Hepatocyte (in vitro differentiated cells): ENCODE results near the gene TEAD1. TPM values are rescaled to one million over a fixed set of nuclear protein-coding genes. Genes with fewer than 3 reads are reported as not detected.

Source experiments
- DNase-seq: peaks from one replicate; pipeline ENCODE4 v3.0.0-alpha.2; 2016; ENCODE audit warnings: low spot score
- H2AFZ ChIP-seq: fragments of 200-600 bp; sonication (generic); 2 replicates; pipeline ENCODE4 v1.6.0; 2016; ENCODE audit warnings: antibody characterized with exemption, mild to moderate bottlenecking
- H3K27ac ChIP-seq: fragments of 200-600 bp; sonication (generic); 2 replicates; pipeline ENCODE4 v1.5.1; 2016; ENCODE audit warnings: mild to moderate bottlenecking
- H3K27me3 ChIP-seq: fragments of 200-600 bp; sonication (generic); 2 replicates; pipeline ENCODE4 v1.6.1; 2016
- H3K36me3 ChIP-seq: fragments of 200-600 bp; sonication (generic); replicated peaks from 2 replicates; pipeline ENCODE4 v1.5.1; 2016; ENCODE audit warnings: low read depth; ENCODE audit not compliant: insufficient read depth
- H3K4me1 ChIP-seq: fragments of 200-600 bp; sonication (generic); 2 replicates; pipeline ENCODE4 v1.5.1; 2016; ENCODE audit warnings: mild to moderate bottlenecking, moderate library complexity; ENCODE audit not compliant: insufficient read depth
- H3K4me2 ChIP-seq: fragments of 200-600 bp; sonication (generic); 2 replicates; pipeline ENCODE4 v1.6.0; 2016
- H3K4me3 ChIP-seq: fragments of 200-600 bp; sonication (generic); 2 replicates; pipeline ENCODE4 v1.5.1; 2016; ENCODE audit warnings: mild to moderate bottlenecking
- H3K79me2 ChIP-seq: fragments of 200-600 bp; sonication (generic); 2 replicates; pipeline ENCODE4 v1.6.0; 2017; ENCODE audit warnings: mild to moderate bottlenecking
- H3K9me2 ChIP-seq: fragments of 200-600 bp; sonication (generic); replicated peaks from 2 replicates; pipeline ENCODE4 v1.6.0; 2017; ENCODE audit warnings: mild to moderate bottlenecking; ENCODE audit not compliant: insufficient read depth
- H3K9me3 ChIP-seq: fragments of 200-600 bp; sonication (generic); 2 replicates; pipeline ENCODE4 v1.5.1; 2016; ENCODE audit warnings: low read depth, mild to moderate bottlenecking
- H4K20me1 ChIP-seq: fragments of 200-600 bp; sonication (generic); 2 replicates; pipeline ENCODE4 v1.6.0; 2016; ENCODE audit warnings: mild to moderate bottlenecking; ENCODE audit not compliant: insufficient read depth, poor library complexity, severe bottlenecking
- CTCF ChIP-seq: fragments of 200-600 bp; sonication (generic); IDR thresholded peaks from 2 replicates; pipeline ENCODE4 v1.5.1; 2016; ENCODE audit warnings: antibody characterized with exemption, mild to moderate bottlenecking; ENCODE audit not compliant: poor library complexity
- EZH2 ChIP-seq: fragments of 200-600 bp; sonication (generic); IDR thresholded peaks from 2 replicates; pipeline ENCODE4 v1.6.1; 2016; ENCODE audit warnings: antibody characterized with exemption, mild to moderate bottlenecking, borderline replicate concordance
- EZH2phosphoT487 ChIP-seq: fragments of 200-600 bp; sonication (generic); IDR thresholded peaks from one replicate; pipeline ENCODE4 v1.6.1; 2018; ENCODE audit warnings: antibody characterized with exemption, mild to moderate bottlenecking, low read depth, moderate library complexity; ENCODE audit not compliant: unreplicated experiment, severe bottlenecking
- WGBS: methylation state at CpG from one replicate; pipeline ENCODE4 v1.1.6; 2016; ENCODE audit warnings: low lambda C conversion rate; ENCODE audit errors: missing lambda C conversion rate; 5-methylcytosine and 5-hydroxymethylcytosine counted together
- polyA plus RNA-seq: library from polyadenylated mRNA; unstranded; fragments of >200 nt; fragmentation: Nextera tagmentation; extraction: Ambion mirVana; gene quantifications from 2 replicates; pipeline ENCODE4 v1.2.1, GENCODE V29; 2016
- total RNA-seq: library from RNA; depleted of rRNA; stranded (reverse); fragments of >200 nt; gene quantifications from 2 replicates; pipeline ENCODE4 v1.2.3, GENCODE V29; 2014

Gene TEAD1
- total and polyA plus RNA-seq, 2 experiments from 2014 or later = 37.2 to 82.2 TPM

- Histone ChIP-seq H4K20me1 (peaks cover 5% of the 10 kb centered on the region), H3K27ac (peak overlapping the region; percentile 80)
Observed at GRCh38 chr11:12845739-12846358, 171.6 kb downstream of the TEAD1 start.

DNA sequence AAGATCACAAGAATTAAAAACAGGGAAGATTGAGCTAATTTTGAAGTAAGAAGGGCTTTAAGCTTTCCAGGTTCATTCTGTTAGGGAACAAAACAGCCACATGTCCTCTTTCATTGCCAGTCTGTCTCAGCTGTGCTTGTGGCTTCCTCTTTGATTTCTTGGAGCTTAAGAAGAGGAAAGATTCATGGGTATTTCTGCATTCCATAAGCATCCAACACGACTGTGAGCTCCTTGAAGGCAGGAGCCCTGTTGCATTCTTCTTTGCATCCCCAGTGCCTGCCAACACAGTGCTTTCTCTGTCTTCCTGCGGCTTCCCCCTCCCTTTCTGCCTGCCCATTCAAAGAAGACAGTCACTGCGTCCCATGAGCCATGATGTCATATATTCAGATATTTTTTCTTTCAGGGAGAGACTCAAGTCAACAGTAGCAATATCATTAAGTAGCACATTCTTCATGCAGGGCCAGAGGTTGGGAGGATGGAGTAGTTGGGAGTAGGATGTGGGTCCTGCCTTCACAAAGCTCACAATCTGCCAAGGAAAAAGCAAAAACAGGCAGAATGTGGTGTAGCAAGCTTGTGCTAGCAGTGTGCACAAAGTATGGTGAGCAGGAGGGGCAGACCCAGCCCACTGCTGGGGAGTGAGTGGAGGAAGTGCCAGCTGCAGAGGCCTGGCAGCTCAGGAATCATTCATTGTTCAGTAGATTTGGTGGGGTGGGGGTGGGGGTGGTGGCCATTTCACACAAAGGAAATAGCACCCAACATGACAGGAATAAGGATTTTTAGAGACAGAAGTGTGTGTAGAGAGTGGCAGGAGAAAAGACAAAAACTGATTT, 172.8 kb downstream of the TEAD1 start:
- Histone ChIP-seq H4K20me1 (no peaks in the 10 kb centered on the region), H3K4me2 (peak overlapping the region; percentile 53), H3K9me2 (no peaks in the 10 kb centered on the region), H3K79me2 (peaks cover 84% of the 10 kb centered on the region), H3K9me3 (no peaks in the 10 kb centered on the region), H3K4me3 (no peak overlapping the region), H3K27ac (peak overlapping the region; percentile 80), H3K36me3 (no peaks in the 10 kb centered on the region), H3K4me1 (peaks cover 49% of the 10 kb centered on the region), H3K27me3 (no peaks in the 10 kb centered on the region), H2AFZ (no peak overlapping the region)
- no peak for TF ChIP-seq CTCF
- TF ChIP-seq EZH2 = no peak
- no peak for TF ChIP-seq EZH2phosphoT487
- 72% methylated on average over 3 of the region's 3 CpGs for WGBS
- DNase-seq = no peak

More at GRCh38 chr11:12845739-12846358, 171.6 kb downstream of the TEAD1 start:
- H3K36me3 ChIP-seq = no peaks in the 10 kb centered on the region
- peaks cover 82% of the 10 kb centered on the region for H3K79me2 ChIP-seq
- no peaks in the 10 kb centered on the region for H3K9me2 ChIP-seq
- peaks cover 60% of the 10 kb centered on the region for H3K4me1 ChIP-seq
- peak; percentile 78 for DNase-seq
- no peak overlapping the region for H3K4me3 ChIP-seq
- TF ChIP-seq EZH2 (no peak), EZH2phosphoT487 (no peak)
- WGBS = 16% methylated on average over 10 of the region's 10 CpGs
- no peaks in the 10 kb centered on the region for H3K9me3 ChIP-seq
- H3K27me3 ChIP-seq = no peaks in the 10 kb centered on the region
- no peak overlapping the region for H2AFZ ChIP-seq
- H3K4me2 ChIP-seq = peak overlapping the region; percentile 53

DNA sequence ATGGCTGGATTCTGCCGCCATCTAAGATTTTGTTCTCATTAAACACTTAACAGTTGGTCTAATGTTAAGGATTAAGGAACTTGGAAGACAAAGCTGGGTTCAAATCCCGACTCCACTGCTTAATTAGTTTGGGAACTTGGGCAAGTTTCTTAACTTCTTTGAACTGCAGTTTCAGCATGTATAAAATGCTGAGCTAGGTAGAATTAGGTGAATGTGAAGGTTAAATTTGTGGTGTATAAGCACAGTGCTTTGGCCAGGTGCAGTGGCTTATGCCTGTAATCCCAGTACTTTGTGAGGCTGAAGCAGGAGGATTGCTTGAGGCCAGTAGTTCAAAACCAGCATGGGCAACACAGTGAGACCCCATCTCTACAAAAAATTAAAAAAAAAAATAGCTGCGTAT, 174.2 kb downstream of the TEAD1 start:
- H4K20me1 ChIP-seq = no peaks in the 10 kb centered on the region
- peaks cover 45% of the 10 kb centered on the region for H3K4me1 ChIP-seq
- DNase-seq = no peak
- H3K36me3 ChIP-seq = no peaks in the 10 kb centered on the region
- H3K4me3 ChIP-seq = no peak overlapping the region
- H3K4me2 ChIP-seq = no peak overlapping the region
- no peak overlapping the region for H2AFZ ChIP-seq
- TF ChIP-seq EZH2 (no peak), CTCF (no peak), EZH2phosphoT487 (no peak)
- H3K9me3 ChIP-seq = no peaks in the 10 kb centered on the region
- 91% methylated on average over 3 of the region's 3 CpGs for WGBS
- H3K9me2 ChIP-seq = no peaks in the 10 kb centered on the region
- peaks cover 75% of the 10 kb centered on the region for H3K79me2 ChIP-seq
- H3K27ac ChIP-seq = no peak overlapping the region
- no peaks in the 10 kb centered on the region for H3K27me3 ChIP-seq

- no peaks in the 10 kb centered on the region for H3K27me3 ChIP-seq
- no peaks in the 10 kb centered on the region for H3K36me3 ChIP-seq
- no peak for DNase-seq
- H3K27ac ChIP-seq = peak overlapping the region; percentile 89
- no peak for TF ChIP-seq EZH2phosphoT487
- TF ChIP-seq EZH2 = no peak
- no peak for TF ChIP-seq CTCF
- H3K79me2 ChIP-seq = peaks cover 75% of the 10 kb centered on the region
- no peaks in the 10 kb centered on the region for H3K9me2 ChIP-seq
- H3K4me2 ChIP-seq = peak overlapping the region; percentile 64
- H4K20me1 ChIP-seq = no peaks in the 10 kb centered on the region
- no peak overlapping the region for H3K4me3 ChIP-seq
- H3K4me1 ChIP-seq = peaks cover 49% of the 10 kb centered on the region
- H3K9me3 ChIP-seq = no peaks in the 10 kb centered on the region
- no peak overlapping the region for H2AFZ ChIP-seq
- WGBS = 0% methylated on average over 1 of the region's 1 CpG
Observed at GRCh38 chr11:12853325-12853651, 179.1 kb downstream of the TEAD1 start.
